ENCODE results near the gene NRXN2.
"Not testable (repeated sequence)": the region's sequence is repeated elsewhere in the genome, so short reads cannot be mapped to it uniquely, and the experiment has no call there.

Gene NRXN2

DNA sequence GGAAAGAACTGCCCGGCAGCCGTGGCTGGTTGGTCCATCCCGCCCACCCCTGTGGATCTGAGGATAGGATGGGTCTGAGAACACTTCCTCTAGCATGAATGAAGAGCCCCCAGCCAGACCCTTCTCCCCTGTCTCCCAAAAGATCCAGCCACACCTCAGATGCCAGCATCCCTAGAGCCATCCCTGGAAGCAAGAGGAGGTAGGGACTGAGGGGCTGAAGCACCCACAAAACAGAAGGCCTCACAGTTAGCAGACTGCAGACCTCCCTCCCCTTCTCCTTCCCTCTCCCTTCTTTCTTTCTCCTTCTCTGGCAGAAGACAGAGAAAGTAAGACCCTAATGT lies 1.7 kb downstream of the NRXN2 start:
- no peak for DNase-seq (ENCODE audit: low read depth, low spot score)

DNA sequence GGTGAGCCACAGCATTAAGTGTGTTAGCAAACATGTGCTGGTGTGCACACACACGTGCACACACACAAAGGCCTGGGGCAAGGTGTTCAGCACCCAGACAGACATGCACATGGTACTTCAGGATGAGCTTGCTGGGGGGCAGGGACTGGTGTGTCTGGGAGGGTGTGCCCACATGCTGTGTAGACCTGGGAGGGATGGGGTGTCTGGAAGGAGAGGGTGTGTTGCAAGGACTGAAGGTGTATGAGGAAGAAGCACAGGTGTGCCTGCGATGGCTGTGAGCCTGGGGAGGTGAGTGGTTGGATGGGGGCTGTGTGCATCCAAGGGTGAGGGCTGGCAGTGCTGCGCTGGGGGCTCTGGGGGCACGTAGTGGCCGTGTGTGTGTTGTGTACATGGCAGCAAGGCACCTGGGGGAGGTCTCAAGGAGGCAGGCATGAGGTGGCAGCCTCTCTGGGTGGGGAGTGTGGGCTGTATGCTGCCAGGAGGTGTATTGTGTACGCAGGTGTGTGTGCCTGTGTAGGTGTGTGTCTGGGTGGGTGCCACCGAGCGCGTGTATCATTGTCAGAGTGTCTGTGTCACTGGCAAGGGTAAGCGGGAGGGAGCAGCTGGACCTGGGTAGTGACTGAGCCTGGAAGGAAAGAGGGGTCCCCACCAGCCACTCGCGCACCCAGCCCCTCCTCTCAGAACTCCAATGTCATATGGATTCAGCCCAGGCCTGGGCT lies 2.2 kb downstream of the NRXN2 start:
- no peak for DNase-seq (ENCODE audit: low read depth, low spot score)

DNA sequence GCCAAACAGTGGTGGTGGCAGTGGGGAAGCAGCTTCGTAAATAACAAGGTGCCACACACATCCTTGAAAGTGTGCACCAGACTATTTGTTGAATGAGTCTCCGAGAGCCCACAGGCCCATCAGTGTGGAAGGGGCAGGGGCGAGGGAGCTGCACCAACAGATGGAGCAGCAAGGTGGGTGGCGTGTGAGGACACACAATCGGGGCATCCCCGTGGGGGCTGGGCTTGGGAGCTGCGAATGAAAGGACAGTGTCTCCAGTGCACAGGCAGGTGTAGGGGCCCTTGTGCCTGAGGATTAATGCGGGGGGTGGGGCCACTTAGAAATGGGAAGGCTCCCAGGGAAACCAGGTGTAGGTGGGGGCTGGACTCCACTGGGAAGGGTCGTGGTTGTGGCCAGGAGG lies 2.8 kb downstream of the NRXN2 start:
- DNase-seq (ENCODE audit: low read depth, low spot score), result no peak

DNA sequence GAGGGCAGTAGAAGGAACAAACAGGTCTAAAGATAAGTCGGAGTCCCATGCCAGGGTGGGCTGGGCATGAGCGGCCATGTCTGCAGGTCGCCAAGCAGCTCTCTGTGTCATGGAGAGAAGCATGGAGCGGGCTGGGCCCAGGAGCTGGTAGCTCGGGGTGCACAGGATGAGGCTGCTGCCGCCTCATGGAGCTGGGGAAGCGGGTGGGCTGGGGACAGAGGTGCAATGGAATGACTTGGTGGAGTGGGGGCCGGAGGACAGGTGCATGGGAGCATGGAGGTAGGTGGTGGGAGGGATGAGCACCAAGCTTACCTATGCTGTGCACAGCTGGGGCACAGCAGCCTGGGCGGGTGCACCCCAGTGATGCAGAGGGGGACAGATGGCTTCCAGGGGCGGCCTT lies 3.6 kb downstream of the NRXN2 start:
- no peak for DNase-seq (ENCODE audit: low read depth, low spot score)

DNA sequence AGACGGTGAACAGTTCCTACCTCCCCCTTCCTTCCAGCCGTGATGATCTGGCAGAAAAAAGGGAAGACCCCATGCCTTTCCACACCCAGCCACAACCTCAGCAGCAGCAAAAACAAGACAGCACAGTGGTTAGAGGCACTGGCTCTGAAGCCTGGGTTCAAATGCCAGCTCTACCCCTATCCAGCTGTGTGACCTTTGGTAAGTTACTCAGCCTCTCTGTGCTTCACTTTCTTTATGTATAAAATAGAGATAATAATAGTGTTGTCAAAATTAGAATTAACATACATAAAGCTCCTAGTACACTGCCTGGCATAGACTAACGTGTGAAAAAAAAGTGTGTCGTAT lies 4.2 kb downstream of the NRXN2 start:
- no peak for DNase-seq (ENCODE audit: low read depth, low spot score)

DNA sequence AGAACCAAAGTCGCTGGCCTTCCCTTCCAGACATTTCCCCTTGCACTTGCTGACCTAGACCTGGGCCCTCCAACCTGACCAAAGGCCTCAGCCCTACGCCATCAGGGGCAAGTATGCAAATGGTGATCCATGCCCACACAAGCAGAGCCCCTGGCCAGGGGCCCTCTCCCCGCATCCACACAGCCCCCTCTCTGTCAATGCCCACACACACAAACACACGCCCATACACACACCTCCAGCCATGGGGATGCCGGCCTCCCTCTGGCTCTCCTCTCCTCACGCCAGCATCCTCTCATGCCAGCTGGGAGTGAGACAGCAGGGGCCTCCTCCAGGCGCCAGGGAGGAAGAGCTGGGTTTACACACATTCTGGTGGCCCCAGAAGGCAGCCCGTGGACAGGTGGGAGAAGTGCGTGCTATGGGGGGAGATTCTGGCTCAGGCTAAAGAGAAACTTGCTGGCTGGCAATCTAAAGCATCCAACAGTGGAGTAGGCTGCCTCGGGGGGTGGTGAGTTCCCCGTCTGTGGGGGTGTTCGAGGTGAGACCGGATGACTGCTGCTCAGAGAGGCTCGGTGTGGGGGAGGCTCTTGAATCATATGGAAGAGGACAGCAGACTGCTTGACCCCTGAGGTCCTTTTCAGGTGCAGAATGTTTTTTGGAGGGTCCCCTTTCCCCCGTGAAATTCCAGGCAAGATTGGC lies 4.8 kb downstream of the NRXN2 start:
- no peak for DNase-seq (ENCODE audit: low read depth, low spot score)

DNA sequence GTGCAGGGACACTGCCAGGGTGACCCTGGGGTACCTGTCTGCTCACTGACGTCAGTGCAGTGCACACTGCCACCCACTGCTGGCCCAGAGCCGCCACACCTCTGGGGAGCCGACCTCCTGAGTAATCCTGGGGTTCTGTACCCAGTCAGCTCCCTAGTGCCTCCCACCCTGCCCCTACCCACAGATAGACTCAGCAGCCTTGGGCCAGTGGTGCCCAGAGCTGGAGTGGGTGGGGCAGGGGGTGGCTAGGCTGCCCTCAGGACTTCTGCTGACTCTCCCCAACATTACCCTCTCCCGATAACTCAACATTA lies 5.8 kb downstream of the NRXN2 start:
- no peak for DNase-seq (ENCODE audit: low read depth, low spot score)

DNA sequence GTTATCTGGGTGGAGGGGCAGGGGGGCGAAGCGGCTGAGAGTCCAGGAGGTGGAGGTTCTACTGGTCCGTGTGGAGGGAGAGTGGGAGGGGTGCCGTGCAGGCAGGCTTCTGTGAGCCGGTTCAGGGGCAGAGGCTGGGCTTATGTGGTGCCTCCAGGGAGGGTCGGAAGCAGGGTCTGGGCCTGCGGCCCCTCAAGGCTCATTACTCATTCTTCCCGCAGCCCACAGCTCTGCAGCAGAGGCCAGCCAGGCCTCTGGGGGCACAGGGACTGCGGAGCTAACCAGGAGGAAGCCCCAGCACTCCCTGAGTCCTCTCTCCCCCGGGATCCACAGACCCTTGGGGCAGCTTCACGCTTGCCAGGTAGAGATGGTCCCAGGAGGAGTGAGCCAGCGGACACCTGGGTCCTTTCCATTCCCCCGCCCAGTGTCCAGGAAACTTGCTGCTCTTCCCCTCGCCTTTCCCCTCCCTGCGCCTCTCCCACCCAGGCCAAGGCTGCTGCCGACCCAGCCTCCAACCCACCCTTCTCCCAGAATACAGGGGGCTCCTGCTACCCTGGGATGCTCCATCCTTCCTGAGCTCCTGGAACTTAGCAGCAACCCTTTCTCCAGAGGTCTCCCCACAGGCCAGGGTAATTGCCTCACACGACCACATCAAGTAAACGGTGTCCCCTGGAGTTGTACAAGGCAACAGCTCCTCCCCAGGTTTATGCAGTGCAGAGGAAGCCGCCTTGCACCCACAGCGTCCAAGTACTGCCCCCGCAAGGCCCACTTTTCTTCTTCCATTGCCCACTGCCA lies 6.3 kb downstream of the NRXN2 start:
- DNase-seq (ENCODE audit: low read depth, low spot score), result no peak

DNA sequence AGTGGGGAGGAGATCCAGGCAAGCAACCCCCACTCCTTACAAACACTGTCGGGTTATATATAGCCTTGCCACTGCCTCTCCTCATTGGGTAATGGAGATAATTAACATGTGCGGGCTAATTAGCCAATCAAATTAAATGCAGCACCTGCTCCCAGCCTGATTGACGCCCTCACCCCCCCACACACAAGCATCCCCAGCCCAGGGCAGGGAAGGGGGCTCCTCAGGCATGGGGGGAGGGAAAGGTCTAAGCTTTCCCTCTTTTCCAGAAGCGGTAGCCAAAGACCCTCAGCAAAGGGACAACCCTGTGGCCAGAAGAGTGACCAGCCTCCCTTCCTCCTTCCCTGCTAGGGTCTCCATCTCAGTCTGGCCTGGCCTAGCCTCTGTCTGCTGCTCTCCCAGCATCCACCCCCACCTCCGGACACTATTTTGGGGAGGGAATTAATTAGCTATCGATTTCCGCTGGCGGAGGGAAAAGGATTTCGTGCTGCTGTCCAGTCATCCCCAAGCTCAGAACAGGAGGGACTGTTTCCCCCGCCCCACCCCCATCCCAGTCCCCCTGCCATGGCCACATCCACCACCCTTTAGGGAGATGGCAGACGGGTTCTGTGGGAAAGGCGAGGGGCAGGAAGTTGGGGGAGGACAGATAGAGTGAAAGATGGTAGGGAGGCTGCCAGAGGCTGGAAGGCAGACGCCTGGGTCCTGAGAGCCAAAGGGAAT lies 7.1 kb downstream of the NRXN2 start:
- no peak for DNase-seq (ENCODE audit: low read depth, low spot score)

DNA sequence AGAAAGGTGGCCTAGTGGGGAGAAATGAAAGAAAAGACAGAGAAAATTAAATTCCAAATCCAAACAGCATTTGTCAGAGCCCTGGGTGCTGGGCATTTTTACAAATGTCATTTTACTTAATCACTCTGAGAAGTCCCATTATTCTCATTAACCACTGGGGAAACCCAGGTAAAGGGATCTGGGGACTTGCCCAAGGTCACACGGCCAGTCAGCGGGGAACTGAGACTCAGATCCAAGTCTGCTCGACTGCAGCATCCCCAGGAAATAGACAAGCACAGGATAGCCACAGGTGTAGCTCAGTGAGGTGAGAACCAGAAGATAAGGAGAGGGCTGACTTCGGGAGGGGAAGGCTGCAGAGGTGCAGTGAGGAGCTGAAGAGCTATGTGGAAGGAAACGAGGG lies 7.9 kb downstream of the NRXN2 start:
- DNase-seq (ENCODE audit: low read depth, low spot score), result no peak

DNA sequence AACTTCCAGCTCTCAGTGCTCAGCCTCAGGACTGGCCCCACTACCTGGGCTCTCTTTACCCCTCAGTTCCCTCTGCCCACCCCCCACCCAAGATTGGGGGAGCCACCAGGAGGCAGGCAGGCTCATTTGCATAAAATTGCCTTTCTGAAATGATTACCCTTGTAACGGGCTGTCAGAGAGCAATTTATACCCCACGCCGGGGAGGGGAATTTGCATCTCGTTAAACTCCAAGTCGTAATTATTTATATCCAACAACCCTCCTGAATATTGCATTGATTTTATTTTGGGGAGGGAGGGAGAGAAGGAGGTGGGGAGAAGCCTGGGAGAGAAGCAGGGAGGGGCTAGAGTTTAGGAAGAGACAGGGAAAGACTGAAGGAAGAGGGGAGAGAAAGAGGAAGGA lies 8.3 kb downstream of the NRXN2 start:
- no peak for DNase-seq (ENCODE audit: low read depth, low spot score)

DNA sequence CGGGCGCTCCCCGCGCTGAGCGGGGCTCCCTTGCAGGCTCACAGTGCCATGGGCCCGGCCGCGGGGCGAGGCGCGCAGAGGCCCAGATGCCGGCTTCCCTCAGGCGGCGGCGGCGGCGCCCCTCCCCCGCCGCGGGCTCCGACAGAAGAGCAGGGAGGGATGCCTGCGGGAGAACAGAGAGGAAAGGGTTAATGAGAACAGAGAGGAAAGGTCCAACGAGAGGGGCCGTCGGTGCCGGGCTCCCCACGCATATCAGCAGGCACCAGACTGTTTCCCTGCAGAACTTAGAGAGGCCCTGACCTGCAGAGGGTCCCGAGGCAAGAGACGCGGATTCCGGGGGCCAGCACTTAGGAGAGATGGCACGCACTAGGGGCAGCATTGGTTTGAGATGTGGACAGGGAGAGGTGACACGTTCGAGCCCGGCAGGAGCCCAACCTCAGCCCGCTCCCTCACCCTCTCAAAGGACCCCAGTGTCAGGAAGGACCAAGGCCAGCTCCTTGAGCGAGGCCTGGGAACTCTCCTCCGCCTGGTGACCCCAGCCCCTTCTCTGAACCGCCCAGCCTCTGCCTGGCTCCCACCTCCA lies 9.1 kb downstream of the NRXN2 start:
- DNase-seq (ENCODE audit: low read depth, low spot score), result no peak

DNA sequence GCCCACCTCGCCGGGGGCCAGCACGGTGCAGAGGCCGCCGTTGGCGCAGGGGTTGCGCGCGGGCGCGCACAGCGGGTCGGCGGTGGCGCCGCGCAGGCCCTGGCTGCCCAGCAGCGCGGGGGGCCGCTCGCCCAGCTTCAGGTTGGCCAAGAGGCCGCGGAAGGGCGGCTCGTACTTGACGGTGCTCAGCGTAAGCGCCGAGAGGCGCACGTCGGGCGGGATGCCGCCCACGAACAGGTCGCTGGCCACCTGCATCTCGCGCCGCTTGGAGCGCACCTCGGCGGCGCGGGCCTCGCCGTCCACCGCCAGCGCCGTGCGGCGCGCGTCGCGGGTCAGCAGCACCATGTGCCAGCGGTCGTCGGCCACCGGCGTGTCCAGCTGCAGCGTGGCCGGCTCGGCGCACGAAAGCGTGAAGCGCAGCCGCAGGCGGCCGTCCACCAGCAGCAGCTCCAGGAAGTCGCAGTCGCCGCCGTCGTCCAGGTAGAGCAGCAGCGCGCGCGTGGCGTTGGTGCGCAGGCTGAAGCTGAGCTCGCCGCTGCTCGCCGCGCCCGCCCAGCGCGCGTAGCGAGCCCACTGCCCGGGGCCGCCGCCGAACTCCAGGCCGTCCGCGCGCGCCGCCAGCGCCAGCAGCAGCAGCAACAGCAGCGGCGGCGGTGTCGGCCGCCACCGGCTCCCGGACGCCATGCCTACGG lies 9.8 kb downstream of the NRXN2 start:
- DNase-seq (ENCODE audit: low read depth, low spot score), result no peak

DNA sequence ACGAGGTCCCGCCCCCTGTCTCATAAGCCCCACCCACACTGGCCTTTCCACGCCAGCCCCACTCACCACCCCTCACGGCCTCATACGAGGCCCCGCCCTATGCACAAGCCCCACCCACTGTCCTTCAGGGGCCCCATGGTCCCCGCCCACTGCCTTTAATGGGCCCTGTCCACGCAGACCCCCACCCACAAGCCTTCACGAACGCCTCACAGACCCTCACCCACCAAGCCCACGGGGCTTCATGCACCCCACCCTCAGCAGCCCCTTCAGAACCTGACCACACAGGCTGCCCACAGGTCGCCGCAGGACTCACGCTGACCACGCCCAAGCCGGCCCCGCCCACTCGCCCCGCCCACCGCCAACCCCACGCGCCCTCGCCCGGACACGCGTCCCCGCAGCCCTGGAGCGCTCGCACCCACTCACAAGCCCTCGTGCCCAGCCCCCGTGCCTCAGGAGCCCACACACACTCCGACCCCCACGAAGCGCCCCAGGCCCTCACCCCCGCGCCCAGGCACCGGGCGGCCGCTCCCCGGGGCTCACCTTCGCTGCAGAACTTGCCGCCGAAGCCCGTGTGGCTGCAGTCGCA lies 10.5 kb downstream of the NRXN2 start:
- no peak for DNase-seq (ENCODE audit: low read depth, low spot score)

DNA sequence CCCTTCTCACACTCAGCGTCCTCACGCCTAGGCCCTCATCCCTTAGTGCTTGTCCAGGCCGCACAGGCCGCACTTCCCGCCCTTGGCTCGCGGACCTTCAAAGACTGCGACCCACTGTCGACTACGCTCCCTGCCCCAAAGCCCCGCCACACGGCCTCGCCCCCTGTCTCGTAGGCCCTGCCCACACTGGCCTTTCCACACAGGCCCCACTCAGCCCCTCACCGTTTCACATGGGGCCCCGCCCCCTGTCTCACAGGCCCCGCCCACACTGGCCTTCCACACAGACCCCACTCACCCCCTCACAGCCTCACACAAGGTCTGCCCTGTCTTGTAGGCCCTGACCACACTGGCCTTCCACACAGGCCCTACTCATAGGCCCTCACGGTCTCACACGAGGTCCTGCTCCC lies 11.0 kb downstream of the NRXN2 start:
- no peak for DNase-seq (ENCODE audit: low read depth, low spot score)

DNA sequence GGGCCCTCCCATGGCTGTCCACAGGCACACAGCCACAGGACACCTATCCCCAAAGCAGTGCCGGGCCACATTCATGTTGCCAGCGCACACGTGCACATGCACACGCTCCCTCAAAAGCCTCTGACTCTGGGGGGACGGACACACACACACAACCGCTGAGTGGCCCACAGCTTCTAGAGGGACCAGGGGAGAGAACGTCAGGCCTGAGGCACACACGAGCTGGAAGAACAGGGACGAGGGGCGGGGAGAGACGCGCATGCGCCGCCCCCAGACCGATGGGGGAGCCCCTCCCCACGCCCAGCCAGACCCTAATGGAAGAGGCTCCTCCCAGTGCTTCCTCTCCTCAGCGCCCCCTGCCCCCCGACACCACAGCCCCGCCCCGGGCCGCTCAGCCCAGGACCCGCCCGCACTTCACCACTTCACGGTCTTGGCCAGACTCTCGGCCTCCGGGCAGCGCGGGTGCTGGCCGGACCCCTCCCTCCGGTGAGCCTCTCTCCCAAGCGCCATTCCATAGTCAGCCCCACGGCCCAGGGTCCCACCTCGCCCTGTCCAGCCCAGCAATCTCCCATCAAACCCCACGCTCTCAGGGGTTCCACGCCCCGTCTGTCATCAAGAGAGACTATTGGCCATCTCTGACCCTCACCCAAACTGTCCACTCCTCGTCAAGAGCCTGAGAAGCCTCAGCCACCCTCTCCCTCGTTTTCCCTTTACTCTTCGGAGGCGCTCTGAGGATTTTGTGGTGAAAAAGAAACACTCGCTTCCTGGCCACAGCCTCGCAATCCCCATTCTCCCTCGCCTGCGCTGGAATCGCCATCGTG lies 11.7 kb downstream of the NRXN2 start:
- no peak for DNase-seq (ENCODE audit: low read depth, low spot score)

DNA sequence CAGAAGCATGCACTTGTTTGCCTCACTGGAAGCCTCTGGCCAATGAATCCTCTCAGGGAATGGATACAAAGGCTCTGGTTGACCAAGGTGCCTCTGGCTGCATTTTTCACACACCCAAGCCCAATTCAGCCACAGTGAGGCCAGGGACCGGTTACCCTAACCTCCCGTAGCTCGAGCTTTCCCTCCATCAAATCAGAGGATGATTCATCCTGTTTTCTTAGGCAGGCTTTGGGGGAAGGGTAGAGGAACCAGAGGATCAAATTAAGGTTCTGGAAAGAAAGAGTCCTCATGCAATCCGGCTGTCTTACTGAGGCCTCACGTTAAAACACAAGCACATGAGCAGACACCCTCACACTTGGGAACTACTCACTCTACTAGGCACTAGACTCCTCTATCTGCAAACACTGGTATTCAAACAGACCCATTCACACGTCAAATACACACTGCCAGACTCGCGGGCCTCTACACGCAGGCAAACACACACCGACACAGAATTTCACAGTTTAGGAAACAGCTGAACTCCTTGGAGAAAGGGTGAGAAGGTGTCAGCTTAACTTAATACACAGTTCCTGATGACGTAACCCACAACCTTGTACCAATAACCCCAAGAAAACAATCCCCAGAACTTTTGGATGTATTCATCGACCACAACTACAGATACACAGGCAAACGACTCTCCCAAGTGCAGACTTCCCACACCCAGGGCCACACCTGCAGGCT lies 12.4 kb downstream of the NRXN2 start:
- DNase-seq (ENCODE audit: low read depth, low spot score), result no peak

DNA sequence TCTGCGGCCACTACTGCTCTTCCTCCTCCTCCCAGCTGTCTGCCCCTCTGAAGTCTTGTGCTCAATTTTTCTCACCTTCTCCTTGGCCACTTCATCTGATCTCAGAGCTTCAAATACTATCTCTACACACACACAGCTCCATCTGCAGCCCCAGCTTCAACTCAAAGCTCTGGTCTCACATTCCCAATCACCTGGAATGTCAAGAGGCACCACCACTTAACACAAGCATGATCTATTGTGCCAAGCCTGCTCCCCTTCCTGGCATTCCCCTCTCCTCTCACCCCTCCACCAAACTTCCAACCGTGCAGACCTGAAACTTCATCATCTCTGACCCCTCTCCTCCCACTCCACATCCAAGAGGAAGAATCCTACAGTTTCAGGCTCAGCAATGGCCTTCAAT lies 17.5 kb downstream of the NRXN2 start:
- no peak for DNase-seq (ENCODE audit: low read depth, low spot score)

DNA sequence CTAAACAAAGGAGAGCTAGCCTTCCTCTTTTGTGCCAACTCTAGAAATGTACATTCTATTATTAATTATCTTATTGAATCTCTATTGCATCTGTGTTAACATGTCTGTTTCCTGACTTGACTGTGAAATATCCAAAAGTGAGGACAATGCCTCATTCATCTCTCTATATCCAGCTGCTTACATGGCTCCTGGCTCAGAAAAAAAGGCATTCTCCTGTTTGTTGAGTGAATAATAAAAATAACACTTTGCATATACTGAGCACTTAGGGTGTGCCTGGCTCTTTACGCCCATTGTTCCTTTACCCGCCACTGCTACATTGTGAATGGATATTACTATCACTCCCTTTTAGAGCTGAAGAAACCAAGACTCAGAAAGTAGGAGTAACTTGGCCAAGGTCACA lies 19.9 kb downstream of the NRXN2 start:
- DNase-seq (ENCODE audit: low read depth, low spot score), result no peak

DNA sequence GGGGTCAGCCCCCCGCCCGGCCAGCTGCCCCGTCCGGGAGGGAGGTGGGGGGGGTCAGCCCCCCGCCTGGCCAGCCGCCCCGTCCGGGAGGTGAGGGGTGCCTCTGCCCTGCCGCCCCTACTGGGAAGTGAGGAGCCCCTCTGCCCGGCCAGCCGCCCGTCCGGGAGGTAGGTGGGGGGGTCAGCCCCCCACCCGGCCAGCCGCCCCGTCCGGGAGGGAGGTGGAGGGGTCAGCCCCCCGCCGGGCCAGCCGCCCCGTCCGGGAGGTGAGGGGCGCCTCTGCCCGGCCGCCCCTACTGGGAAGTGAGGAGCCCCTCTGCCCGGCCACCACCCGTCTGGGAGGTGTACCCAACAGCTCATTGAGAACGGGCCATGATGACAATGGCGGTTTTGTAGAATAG lies 21.0 kb downstream of the NRXN2 start:
- not testable (repeated sequence) for DNase-seq (ENCODE audit: low read depth, low spot score)

All from smooth muscle cell of the brain vasculature (primary cell).